ENCODE measurements around the gene ALG1L2.
"Not testable (repeated sequence)": the region's sequence is repeated elsewhere in the genome, so short reads cannot be mapped to it uniquely, and the experiment has no call there.

- peak in 3 of 6 experiments; percentile 39 to 49 (median 40) for TF ChIP-seq CTCF (IDR thresholded peaks at IDR 0.05)
- TF ChIP-seq POLR2A (IDR thresholded peaks at IDR 0.05), result not testable (repeated sequence)
These were observed 62.2 kb downstream of the ALG1L2 start for GRCh38 chr3:130143648-130144327.

All from thyroid gland (tissue), 4 donors.